ENCODE measurements around the gene GAL3ST2.

- TF ChIP-seq CTCF (IDR thresholded peaks at IDR 0.05; ENCODE audit: borderline replicate concordance, extremely low read depth, low read length, poor library complexity, severe bottlenecking) = no peak
- TF ChIP-seq EZH2 (IDR thresholded peaks at IDR 0.05; ENCODE audit: borderline replicate concordance, low read depth, low read length, severe bottlenecking) = no peak
These were observed 20.8 kb upstream of the GAL3ST2 start for GRCh38 chr2:241755777-241756176.
